Measurements from ENCODE around the gene TRMT44.

TRMT44 gene

GRCh38 chr4:8513931-8514330 lies 73.4 kb downstream of the TRMT44 start:
- H4K20me1 ChIP-seq, result no peaks in the 10 kb centered on the region
- no peak overlapping the region for H3K27ac ChIP-seq
- no peak overlapping the region for H3K4me3 ChIP-seq
- no peaks in the 10 kb centered on the region; the same call in 1 of the 2 replicates for H3K9me3 ChIP-seq
- no peak for TF ChIP-seq Cebpa-rat (IDR thresholded peaks at IDR 0.05)
- no peak overlapping the region for H3K9ac ChIP-seq
- H3K4me1 ChIP-seq, result peaks cover 7% of the 10 kb centered on the region
- H3K27me3 ChIP-seq, result no peaks in the 10 kb centered on the region
- no peak overlapping the region for H3K4me2 ChIP-seq
- H3K36me3 ChIP-seq, result no peaks in the 10 kb centered on the region

GRCh38 chr4:8514391-8514790 lies 73.8 kb downstream of the TRMT44 start:
- Histone ChIP-seq H3K4me1 (peaks cover 7% of the 10 kb centered on the region), H3K9me3 (no peaks in the 10 kb centered on the region; the same call in 1 of the 2 replicates), H3K4me2 (no peak overlapping the region), H3K27me3 (no peaks in the 10 kb centered on the region), H3K36me3 (no peaks in the 10 kb centered on the region), H4K20me1 (no peaks in the 10 kb centered on the region), H3K9ac (no peak overlapping the region), H3K27ac (no peak overlapping the region), H3K4me3 (no peak overlapping the region)
- TF ChIP-seq Cebpa-rat (IDR thresholded peaks at IDR 0.05), result no peak

GRCh38 chr4:8515316-8516060 lies 74.9 kb downstream of the TRMT44 start:
- Histone ChIP-seq H3K9ac (no peak overlapping the region), H3K4me2 (no peak overlapping the region), H4K20me1 (no peaks in the 10 kb centered on the region), H3K27me3 (no peaks in the 10 kb centered on the region), H3K36me3 (no peaks in the 10 kb centered on the region), H3K27ac (no peak overlapping the region), H3K4me3 (no peak overlapping the region), H3K4me1 (peaks cover 7% of the 10 kb centered on the region), H3K9me3 (peaks cover 7% of the 10 kb centered on the region)
- no peak for TF ChIP-seq Cebpa-rat (IDR thresholded peaks at IDR 0.05)

GRCh38 chr4:8516061-8516573 lies 75.5 kb downstream of the TRMT44 start:
- no peak for TF ChIP-seq Cebpa-rat (IDR thresholded peaks at IDR 0.05)
- peaks cover 12% of the 10 kb centered on the region for H3K9me3 ChIP-seq
- H3K36me3 ChIP-seq, result no peaks in the 10 kb centered on the region
- no peak overlapping the region for H3K9ac ChIP-seq
- H3K4me2 ChIP-seq, result 0 out of 2 replicates have a peak overlapping the region, but pooled peaks have one; percentile 7
- H4K20me1 ChIP-seq, result no peaks in the 10 kb centered on the region
- H3K27ac ChIP-seq, result no peak overlapping the region
- no peak overlapping the region for H3K4me3 ChIP-seq
- no peaks in the 10 kb centered on the region for H3K27me3 ChIP-seq
- H3K4me1 ChIP-seq, result peaks cover 7% of the 10 kb centered on the region

- H3K27ac ChIP-seq, result no peak overlapping the region
- TF ChIP-seq Cebpa-rat (IDR thresholded peaks at IDR 0.05), result no peak
These were observed 76.5 kb downstream of the TRMT44 start for GRCh38 chr4:8516996-8517550.

GRCh38 chr4:8517946-8518345 lies 77.4 kb downstream of the TRMT44 start:
- no peak for TF ChIP-seq Cebpa-rat (IDR thresholded peaks at IDR 0.05)
- Histone ChIP-seq H3K4me1 (peaks cover 7% of the 10 kb centered on the region), H3K27ac (no peak overlapping the region), H3K27me3 (no peaks in the 10 kb centered on the region), H3K4me3 (no peak overlapping the region), H3K4me2 (no peak overlapping the region), H3K9me3 (peaks cover 24% of the 10 kb centered on the region), H4K20me1 (no peaks in the 10 kb centered on the region), H3K9ac (no peak overlapping the region), H3K36me3 (no peaks in the 10 kb centered on the region)

More at GRCh38 chr4:8516996-8517550, 76.5 kb downstream of the TRMT44 start:
- Histone ChIP-seq H4K20me1 (no peaks in the 10 kb centered on the region), H3K27me3 (no peaks in the 10 kb centered on the region), H3K36me3 (no peaks in the 10 kb centered on the region), H3K9ac (no peak overlapping the region), H3K4me1 (peaks cover 7% of the 10 kb centered on the region), H3K9me3 (peaks cover 22% of the 10 kb centered on the region), H3K4me3 (no peak overlapping the region), H3K4me2 (peak overlapping the region; percentile 19; the same call in 1 of the 2 replicates)

- Histone ChIP-seq H3K4me3 (no peak overlapping the region), H3K9me3 (peaks cover 24% of the 10 kb centered on the region), H3K27ac (no peak overlapping the region), H3K27me3 (no peaks in the 10 kb centered on the region), H3K4me2 (no peak overlapping the region), H3K36me3 (no peaks in the 10 kb centered on the region), H3K9ac (no peak overlapping the region), H3K4me1 (peaks cover 1% of the 10 kb centered on the region), H4K20me1 (no peaks in the 10 kb centered on the region)
- no peak for TF ChIP-seq Cebpa-rat (IDR thresholded peaks at IDR 0.05)
These were observed 81.9 kb downstream of the TRMT44 start for GRCh38 chr4:8522160-8523120.

GRCh38 chr4:8523175-8523574 lies 82.6 kb downstream of the TRMT44 start:
- TF ChIP-seq Cebpa-rat (IDR thresholded peaks at IDR 0.05), result no peak
- Histone ChIP-seq H3K27ac (no peak overlapping the region), H3K9ac (no peak overlapping the region), H3K9me3 (peaks cover 24% of the 10 kb centered on the region), H4K20me1 (no peaks in the 10 kb centered on the region), H3K36me3 (no peaks in the 10 kb centered on the region), H3K27me3 (no peaks in the 10 kb centered on the region), H3K4me2 (no peak overlapping the region), H3K4me1 (no peaks in the 10 kb centered on the region), H3K4me3 (no peak overlapping the region)

- TF ChIP-seq Cebpa-rat (IDR thresholded peaks at IDR 0.05), result no peak
- no peak overlapping the region for H3K4me2 ChIP-seq
- no peak overlapping the region for H3K4me3 ChIP-seq
- no peak overlapping the region for H3K9ac ChIP-seq
- H3K27ac ChIP-seq, result no peak overlapping the region
- no peaks in the 10 kb centered on the region for H3K27me3 ChIP-seq
- peaks cover 24% of the 10 kb centered on the region for H3K9me3 ChIP-seq
- H4K20me1 ChIP-seq, result no peaks in the 10 kb centered on the region
- no peaks in the 10 kb centered on the region for H3K36me3 ChIP-seq
- no peaks in the 10 kb centered on the region for H3K4me1 ChIP-seq
These were observed 83.2 kb downstream of the TRMT44 start for GRCh38 chr4:8523766-8524165.

Measured in BLaER1 (cell line).